MV-4-11 (cell line): ENCODE measurements around the gene ASCL4.

Experiments
- DNase-seq: peaks from one replicate; lab custom pipeline; 2025; lab: John Stamatoyannopoulos, UW

The ASCL4 gene

GRCh38 chr12:107778383-107779025 lies 4.0 kb downstream of the ASCL4 start:
- peak; percentile 91 for DNase-seq

- peak; percentile 98 for DNase-seq
These were observed 4.8 kb downstream of the ASCL4 start for GRCh38 chr12:107779077-107779831.

GRCh38 chr12:107780298-107780697 lies 5.8 kb downstream of the ASCL4 start:
- DNase-seq: peak; percentile 86

GRCh38 chr12:107782067-107782466 lies 7.6 kb downstream of the ASCL4 start:
- no peak for DNase-seq

- DNase-seq: peak; percentile 70
These were observed 9.2 kb downstream of the ASCL4 start for GRCh38 chr12:107783406-107784376.

GRCh38 chr12:107788281-107788680 lies 13.8 kb downstream of the ASCL4 start:
- no peak for DNase-seq

- DNase-seq: no peak
These were observed 14.4 kb downstream of the ASCL4 start for GRCh38 chr12:107788690-107789458.

- DNase-seq: no peak
These were observed 17.1 kb downstream of the ASCL4 start for GRCh38 chr12:107791465-107792089.

- no peak for DNase-seq
These were observed 19.9 kb downstream of the ASCL4 start for GRCh38 chr12:107794451-107794850.

GRCh38 chr12:107798580-107798979 lies 24.1 kb downstream of the ASCL4 start:
- no peak for DNase-seq

- DNase-seq: peak; percentile 10
These were observed 26.6 kb downstream of the ASCL4 start for GRCh38 chr12:107801150-107801549.

GRCh38 chr12:107803092-107803491 lies 28.6 kb downstream of the ASCL4 start:
- DNase-seq: no peak

- DNase-seq: no peak
These were observed 31.1 kb downstream of the ASCL4 start for GRCh38 chr12:107805488-107806180.

- no peak for DNase-seq
These were observed 33.1 kb downstream of the ASCL4 start for GRCh38 chr12:107807471-107808150.

- DNase-seq: no peak
These were observed 42.7 kb downstream of the ASCL4 start for GRCh38 chr12:107817250-107817649.

GRCh38 chr12:107818984-107819383 lies 44.5 kb downstream of the ASCL4 start:
- peak; percentile 68 for DNase-seq

- peak; percentile 3 for DNase-seq
These were observed 47.9 kb downstream of the ASCL4 start for GRCh38 chr12:107822356-107822755.
